ENCODE results near the gene ARRB1.

GRCh38 chr11:75305452-75305851, 46.0 kb downstream of the ARRB1 start:
- TF ChIP-seq TAF1 (conservative IDR thresholded peaks at IDR 0.05), result no peak
- no peak for TF ChIP-seq CTCF (IDR thresholded peaks at IDR 0.05; ENCODE audit: low read depth, low read length, missing input control)
